Mesendoderm (in vitro differentiated cells): ENCODE results near the gene ADARB1.

ENCODE experiments used
- DNase-seq: peaks from one replicate; pipeline ENCODE4 v3.0.0; 2013
- H2AK5ac ChIP-seq: 2 replicates; pipeline ENCODE4 v1.6.1; 2013; ENCODE audit warnings: low read length, inconsistent platforms
- H2BK120ac ChIP-seq: 2 replicates; pipeline ENCODE4 v1.6.1; 2013; ENCODE audit warnings: low read depth, mild to moderate bottlenecking, low read length, moderate library complexity, mixed read lengths
- H2BK15ac ChIP-seq: replicated peaks from 2 replicates; pipeline ENCODE4 v1.6.1; 2013; ENCODE audit warnings: low read depth, mild to moderate bottlenecking, moderate library complexity
- H2BK5ac ChIP-seq: 2 replicates; pipeline ENCODE4 v1.6.1; 2013; ENCODE audit warnings: low read length, inconsistent platforms
- H3K18ac ChIP-seq: 2 replicates; pipeline ENCODE4 v1.6.1; 2013; ENCODE audit warnings: mild to moderate bottlenecking, low read length, mixed read lengths
- H3K23ac ChIP-seq: one replicate; pipeline ENCODE4 v1.6.1; 2013; ENCODE audit warnings: low read length
- H3K27ac ChIP-seq: 2 replicates; pipeline ENCODE4 v1.5.1; 2013; ENCODE audit warnings: low read depth, mild to moderate bottlenecking, inconsistent platforms, low read length, moderate library complexity
- H3K27me3 ChIP-seq: 2 replicates; pipeline ENCODE4 v1.6.1; 2013; ENCODE audit warnings: low read length, control low read depth, mild to moderate bottlenecking, inconsistent platforms; ENCODE audit not compliant: insufficient read depth, poor library complexity
- H3K36me3 ChIP-seq: 2 replicates; pipeline ENCODE4 v1.6.1; 2013; ENCODE audit warnings: low read length, inconsistent platforms; ENCODE audit not compliant: control insufficient read depth, insufficient read depth
- H3K4ac ChIP-seq: one replicate; pipeline ENCODE4 v1.6.1; 2013; ENCODE audit warnings: low read depth, mild to moderate bottlenecking, low read length, moderate library complexity
- H3K4me1 ChIP-seq: 2 replicates; pipeline ENCODE4 v1.6.1; 2013; ENCODE audit warnings: low read depth, low read length, inconsistent platforms; ENCODE audit not compliant: control insufficient read depth
- H3K4me2 ChIP-seq: 2 replicates; pipeline ENCODE4 v1.6.1; 2013; ENCODE audit warnings: low read length
- H3K4me3 ChIP-seq: 2 replicates; pipeline ENCODE4 v1.5.1; 2013; ENCODE audit warnings: mild to moderate bottlenecking, low read length
- H3K56ac ChIP-seq: one replicate; pipeline ENCODE4 v1.6.1; 2013; ENCODE audit warnings: low read length
- H3K79me1 ChIP-seq: 2 replicates; pipeline ENCODE4 v1.6.1; 2013; ENCODE audit warnings: low read length, inconsistent platforms
- H3K79me2 ChIP-seq: 2 replicates; pipeline ENCODE4 v1.6.1; 2013; ENCODE audit warnings: mild to moderate bottlenecking, low read length; ENCODE audit not compliant: control insufficient read depth, insufficient read depth
- H3K9ac ChIP-seq: 2 replicates; pipeline ENCODE4 v1.6.1; 2013; ENCODE audit warnings: low read length, inconsistent platforms
- H4K5ac ChIP-seq: one replicate; pipeline ENCODE4 v1.6.1; 2013; ENCODE audit warnings: low read length
- H4K8ac ChIP-seq: one replicate; pipeline ENCODE4 v1.6.1; 2013; ENCODE audit warnings: low read depth, mild to moderate bottlenecking, control low read depth, low read length, moderate library complexity
- whole genome bisulfite sequencing: extraction: QIAGEN DNeasy Blood & Tissue Kit; methylation state at CpG from one replicate; pipeline ENCODE4 v1.1.7; 2013; ENCODE audit warnings: low lambda C conversion rate, missing lambda C conversion rate; ENCODE audit not compliant: insufficient coverage; ENCODE audit errors: extremely low coverage; 5-methylcytosine and 5-hydroxymethylcytosine counted together

ADARB1 gene

DNA sequence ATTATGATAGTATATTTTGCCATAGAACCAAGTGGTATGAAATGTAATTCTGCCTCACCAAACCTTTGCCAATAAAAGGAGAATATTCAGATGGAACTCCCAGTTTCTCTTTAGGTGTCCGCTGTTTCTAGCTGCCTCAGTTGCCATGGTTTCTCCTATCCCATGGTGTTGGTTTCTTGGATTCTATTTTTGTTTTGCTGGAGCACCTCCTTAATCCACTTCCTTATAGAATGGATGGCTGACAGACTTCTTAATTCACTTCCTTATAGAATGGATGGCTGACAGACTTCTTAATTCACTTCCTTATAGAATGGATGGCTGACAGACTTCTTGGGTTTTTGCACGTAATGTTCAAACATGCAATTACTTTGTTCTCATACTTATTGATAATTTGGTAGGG is 43.7 kb downstream of the ADARB1 start:
- no peak overlapping the region for H3K9ac ChIP-seq
- H3K27me3 ChIP-seq = no peaks in the 10 kb centered on the region
- DNase-seq = no peak
- H2BK5ac ChIP-seq = no peak overlapping the region
- no peaks in the 10 kb centered on the region for H3K4me1 ChIP-seq
- H4K8ac ChIP-seq = no peak overlapping the region
- H3K56ac ChIP-seq = no peak overlapping the region
- H2AK5ac ChIP-seq = no peak overlapping the region
- H3K4me2 ChIP-seq = no peak overlapping the region
- no peak overlapping the region for H3K18ac ChIP-seq
- H3K27ac ChIP-seq = no peak overlapping the region
- no CpG with 5 or more reads among the region's 2 CpGs for WGBS
- no peak overlapping the region for H3K4me3 ChIP-seq
- no peaks in the 10 kb centered on the region for H3K79me1 ChIP-seq
- H3K23ac ChIP-seq = no peak overlapping the region
- H3K4ac ChIP-seq = no peak overlapping the region
- H2BK15ac ChIP-seq = no peak overlapping the region
- H4K5ac ChIP-seq = no peak overlapping the region
- no peaks in the 10 kb centered on the region for H3K79me2 ChIP-seq
- H2BK120ac ChIP-seq = no peak overlapping the region
- H3K36me3 ChIP-seq = no peaks in the 10 kb centered on the region

DNA sequence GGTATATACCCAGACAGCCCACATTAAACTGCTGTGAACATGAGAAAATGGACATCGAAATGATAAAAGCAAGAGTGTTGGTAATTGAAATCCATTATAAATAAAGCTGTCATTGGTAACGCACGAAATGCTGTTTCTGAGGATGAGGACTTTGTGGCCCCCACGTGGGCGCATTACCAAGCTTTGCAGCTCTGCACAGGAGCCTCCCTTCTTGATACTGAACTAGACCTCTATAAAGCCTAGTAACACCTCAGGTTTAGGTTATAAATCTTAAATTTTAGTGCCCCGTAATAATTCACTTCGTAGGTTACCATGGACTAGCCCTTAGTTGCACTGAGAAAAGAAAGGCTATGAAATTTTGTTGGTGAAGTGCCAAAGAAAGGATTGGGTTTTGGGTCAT is 45.4 kb downstream of the ADARB1 start:
- no peak overlapping the region for H3K23ac ChIP-seq
- no peak overlapping the region for H2BK5ac ChIP-seq
- H3K4me3 ChIP-seq = no peak overlapping the region
- H4K5ac ChIP-seq = no peak overlapping the region
- WGBS = no CpG with 5 or more reads among the region's 7 CpGs
- H3K4ac ChIP-seq = no peak overlapping the region
- H3K4me1 ChIP-seq = no peaks in the 10 kb centered on the region
- no peak overlapping the region for H2BK120ac ChIP-seq
- no peaks in the 10 kb centered on the region for H3K36me3 ChIP-seq
- H3K79me2 ChIP-seq = no peaks in the 10 kb centered on the region
- no peaks in the 10 kb centered on the region for H3K27me3 ChIP-seq
- H3K56ac ChIP-seq = no peak overlapping the region
- no peak overlapping the region for H2BK15ac ChIP-seq
- no peak for DNase-seq
- H3K4me2 ChIP-seq = no peak overlapping the region
- H3K27ac ChIP-seq = no peak overlapping the region
- no peaks in the 10 kb centered on the region for H3K79me1 ChIP-seq
- no peak overlapping the region for H4K8ac ChIP-seq
- H3K18ac ChIP-seq = no peak overlapping the region
- H3K9ac ChIP-seq = no peak overlapping the region
- H2AK5ac ChIP-seq = no peak overlapping the region

DNA sequence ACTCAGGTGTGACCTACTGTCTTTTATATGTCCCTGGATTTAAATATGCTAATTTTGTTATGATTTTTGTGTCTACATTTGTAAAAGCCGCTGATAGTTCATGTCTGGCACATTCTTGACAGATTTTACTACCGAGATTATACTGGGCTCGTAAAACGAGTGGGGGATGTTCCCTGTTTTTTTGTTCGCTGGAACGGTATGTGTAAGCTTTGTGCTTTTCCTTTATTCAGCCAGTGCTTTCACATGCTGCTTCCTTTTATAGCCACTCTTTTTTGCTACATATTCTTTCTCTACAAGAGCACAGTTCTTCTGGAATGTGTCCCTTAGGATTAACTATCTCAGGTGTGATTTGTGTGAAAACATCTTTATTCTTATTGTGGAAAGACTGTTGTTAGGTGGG is 46.6 kb downstream of the ADARB1 start:
- DNase-seq = no peak
- Histone ChIP-seq H2BK15ac (no peak overlapping the region), H3K36me3 (no peaks in the 10 kb centered on the region), H3K79me1 (no peaks in the 10 kb centered on the region), H4K5ac (no peak overlapping the region), H4K8ac (no peak overlapping the region), H3K27me3 (no peaks in the 10 kb centered on the region), H3K27ac (no peak overlapping the region), H3K4me3 (no peak overlapping the region), H2BK5ac (no peak overlapping the region), H3K79me2 (no peaks in the 10 kb centered on the region), H2BK120ac (no peak overlapping the region), H3K4me2 (no peak overlapping the region), H3K56ac (no peak overlapping the region), H3K23ac (no peak overlapping the region), H2AK5ac (no peak overlapping the region), H3K4ac (no peak overlapping the region), H3K18ac (no peak overlapping the region), H3K4me1 (no peaks in the 10 kb centered on the region), H3K9ac (no peak overlapping the region)
- no CpG with 5 or more reads among the region's 6 CpGs for WGBS

DNA sequence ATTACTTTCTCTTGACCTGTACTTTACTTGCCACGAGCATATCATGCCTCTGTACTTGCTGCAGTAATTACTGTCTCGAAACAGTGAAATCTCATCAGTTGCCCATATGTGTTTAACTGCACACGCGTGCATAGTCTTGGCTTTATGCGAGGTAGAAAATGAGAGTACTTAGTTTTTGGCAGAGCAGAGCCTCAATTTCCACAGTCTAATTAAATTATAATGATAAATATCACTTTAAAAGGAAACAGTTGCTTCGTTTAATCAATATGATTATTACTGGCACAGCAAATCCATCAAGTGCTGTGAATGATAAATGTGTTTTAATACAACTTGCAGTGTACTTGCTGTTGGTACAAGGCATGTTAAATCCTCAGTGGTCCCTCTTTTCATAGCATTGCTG is 47.6 kb downstream of the ADARB1 start:
- H3K36me3 ChIP-seq = no peaks in the 10 kb centered on the region
- H3K9ac ChIP-seq = no peak overlapping the region
- no peak overlapping the region for H2BK15ac ChIP-seq
- H4K5ac ChIP-seq = no peak overlapping the region
- DNase-seq = no peak
- H4K8ac ChIP-seq = no peak overlapping the region
- no peak overlapping the region for H3K18ac ChIP-seq
- no peak overlapping the region for H2BK120ac ChIP-seq
- H3K4me3 ChIP-seq = no peak overlapping the region
- no peaks in the 10 kb centered on the region for H3K27me3 ChIP-seq
- H3K79me2 ChIP-seq = no peaks in the 10 kb centered on the region
- no peaks in the 10 kb centered on the region for H3K79me1 ChIP-seq
- H3K4me1 ChIP-seq = no peaks in the 10 kb centered on the region
- H3K4ac ChIP-seq = no peak overlapping the region
- H3K27ac ChIP-seq = no peak overlapping the region
- H3K4me2 ChIP-seq = no peak overlapping the region
- WGBS = no CpG with 5 or more reads among the region's 6 CpGs
- H2AK5ac ChIP-seq = no peak overlapping the region
- H2BK5ac ChIP-seq = no peak overlapping the region
- H3K56ac ChIP-seq = no peak overlapping the region
- H3K23ac ChIP-seq = no peak overlapping the region

DNA sequence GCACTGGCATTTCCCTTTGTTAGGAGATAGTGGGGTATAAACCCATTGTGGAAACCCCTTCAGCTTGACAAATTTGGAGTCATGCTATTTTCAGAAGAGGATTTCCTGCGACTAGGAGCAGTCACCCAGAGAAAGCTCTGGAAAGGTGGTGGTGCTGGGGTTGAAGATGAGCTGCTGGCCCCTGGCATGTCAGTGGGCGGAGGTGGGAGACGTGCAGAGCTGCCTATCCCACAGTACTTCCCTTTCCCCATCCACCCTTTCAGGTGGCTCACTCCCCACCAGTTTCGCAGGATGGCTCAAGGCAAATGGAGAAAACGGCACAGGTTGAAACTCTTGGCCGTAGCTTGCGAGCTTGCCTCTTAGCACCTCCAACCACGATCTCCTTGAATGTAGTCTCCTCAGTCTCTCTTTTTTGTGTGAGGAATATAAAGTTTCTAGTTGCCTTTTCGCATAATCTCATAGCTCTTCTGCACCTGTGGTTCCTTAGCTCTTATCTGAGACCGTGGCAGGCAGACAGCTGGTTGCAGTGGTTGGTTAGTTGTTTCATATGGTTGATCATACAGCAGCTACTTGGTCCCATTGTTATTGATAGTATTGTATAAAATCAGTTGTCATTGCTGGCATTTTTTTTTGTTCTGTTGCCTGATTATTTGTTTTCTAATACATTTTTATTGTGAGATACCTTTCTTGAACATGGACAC is 48.2 kb downstream of the ADARB1 start:
- H4K8ac ChIP-seq = no peak overlapping the region
- no peak overlapping the region for H3K18ac ChIP-seq
- no peak for DNase-seq
- no peak overlapping the region for H3K56ac ChIP-seq
- H2BK5ac ChIP-seq = no peak overlapping the region
- no peak overlapping the region for H2BK15ac ChIP-seq
- H3K9ac ChIP-seq = no peak overlapping the region
- H3K36me3 ChIP-seq = no peaks in the 10 kb centered on the region
- H3K79me1 ChIP-seq = no peaks in the 10 kb centered on the region
- H3K23ac ChIP-seq = no peak overlapping the region
- no peak overlapping the region for H3K4me3 ChIP-seq
- H3K4me2 ChIP-seq = no peak overlapping the region
- H4K5ac ChIP-seq = no peak overlapping the region
- no peaks in the 10 kb centered on the region for H3K27me3 ChIP-seq
- no peak overlapping the region for H2BK120ac ChIP-seq
- H2AK5ac ChIP-seq = no peak overlapping the region
- H3K27ac ChIP-seq = no peak overlapping the region
- H3K4me1 ChIP-seq = no peaks in the 10 kb centered on the region
- H3K79me2 ChIP-seq = no peaks in the 10 kb centered on the region
- no CpG with 5 or more reads among the region's 10 CpGs for WGBS
- no peak overlapping the region for H3K4ac ChIP-seq

DNA sequence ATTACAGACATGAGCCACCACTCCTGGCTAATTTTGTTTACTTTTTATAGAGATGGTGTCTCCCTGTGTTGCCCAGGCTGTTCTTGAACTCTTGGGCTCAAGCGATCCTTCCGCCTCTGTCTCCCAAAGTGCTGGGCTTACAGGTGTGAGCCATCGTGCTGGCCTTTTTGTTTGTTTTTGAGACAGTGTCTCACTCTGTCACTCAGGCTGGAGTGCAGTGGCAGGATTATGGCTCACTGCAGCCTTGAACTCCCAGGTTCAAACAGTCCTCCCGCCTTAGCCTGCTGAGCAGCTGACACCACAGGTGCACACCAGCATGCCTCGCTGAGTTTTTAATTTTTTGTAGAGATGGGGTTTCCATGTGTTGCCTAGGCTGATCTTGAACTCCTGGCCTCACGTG is 49.1 kb downstream of the ADARB1 start:
- no peak overlapping the region for H3K56ac ChIP-seq
- H3K4ac ChIP-seq = no peak overlapping the region
- no peak overlapping the region for H3K4me3 ChIP-seq
- no peak for DNase-seq
- no peak overlapping the region for H2BK5ac ChIP-seq
- H4K5ac ChIP-seq = no peak overlapping the region
- no peak overlapping the region for H3K27ac ChIP-seq
- no peak overlapping the region for H2BK15ac ChIP-seq
- H3K4me1 ChIP-seq = no peaks in the 10 kb centered on the region
- H3K18ac ChIP-seq = no peak overlapping the region
- H2BK120ac ChIP-seq = no peak overlapping the region
- H4K8ac ChIP-seq = no peak overlapping the region
- H3K36me3 ChIP-seq = no peaks in the 10 kb centered on the region
- no CpG with 5 or more reads among the region's 6 CpGs for WGBS
- H3K79me2 ChIP-seq = no peaks in the 10 kb centered on the region
- no peak overlapping the region for H3K23ac ChIP-seq
- no peaks in the 10 kb centered on the region for H3K79me1 ChIP-seq
- H2AK5ac ChIP-seq = no peak overlapping the region
- H3K4me2 ChIP-seq = no peak overlapping the region
- no peaks in the 10 kb centered on the region for H3K27me3 ChIP-seq
- no peak overlapping the region for H3K9ac ChIP-seq
